Ureter (tissue), 1 donor: ENCODE data around the gene TTYH2. TPM values are rescaled to one million over a fixed set of nuclear protein-coding genes. Genes with fewer than 3 reads are reported as not detected.
"Not testable (repeated sequence)": the region's sequence is repeated elsewhere in the genome, so short reads cannot be mapped to it uniquely, and the experiment has no call there.

Experiments used
- DNase-seq: peaks from one replicate; pipeline ENCODE4 v3.0.0-alpha.2; 2020; ENCODE audit warnings: low spot score
- total RNA-seq: library from RNA; stranded (reverse); gene quantifications from one replicate; pipeline ENCODE4 v1.2.4, GENCODE V29; 2023
- donor health status: DM: yes; HTN: yes; CAD: no.

The TTYH2 gene
- total RNA-seq, 1 donor from 2014 or later = 8.2 TPM

DNA sequence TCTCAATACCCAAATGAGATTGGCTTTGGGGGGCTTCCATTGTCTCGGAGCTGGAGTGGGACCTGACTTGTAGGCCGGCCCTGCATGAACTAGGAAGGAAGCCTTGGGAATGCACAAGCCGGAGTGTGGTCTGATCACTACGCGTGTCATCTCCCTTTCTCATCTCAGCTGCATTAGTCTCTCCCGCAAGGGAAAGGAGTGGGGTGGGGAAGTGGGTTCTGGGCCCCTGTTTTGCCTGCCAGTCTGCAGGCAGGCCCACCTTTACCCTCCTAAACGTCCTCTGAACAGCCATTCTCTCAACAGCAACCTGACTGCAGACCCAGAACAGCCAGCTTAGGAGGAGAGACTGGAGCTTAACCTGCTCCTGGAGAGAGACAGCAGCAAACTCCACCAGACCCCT lies 49.2 kb downstream of the TTYH2 start:
- no peak for DNase-seq

- DNase-seq = not testable (repeated sequence)
Measured at GRCh38 chr17:74267054-74267453, 53.7 kb downstream of the TTYH2 start.

DNA sequence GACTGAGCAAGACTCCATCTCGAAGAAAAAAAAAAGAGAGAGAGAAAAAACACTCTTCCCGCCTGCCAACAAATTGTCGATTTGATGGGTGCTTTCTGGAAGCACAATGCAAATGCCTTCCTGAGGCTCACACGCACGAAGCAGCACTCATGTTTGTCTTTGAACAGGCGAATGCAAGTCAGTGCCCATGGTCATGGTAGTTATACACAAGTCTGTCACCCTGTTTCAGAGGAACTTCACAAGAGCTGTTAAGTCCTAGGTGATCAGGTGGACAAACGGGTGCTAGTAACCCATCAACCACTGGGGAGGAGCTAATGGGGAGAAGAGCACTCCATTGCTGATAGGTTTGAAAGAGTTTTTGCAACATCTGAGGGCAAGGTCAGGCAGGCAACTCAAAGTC lies 54.2 kb downstream of the TTYH2 start:
- DNase-seq = no peak

DNA sequence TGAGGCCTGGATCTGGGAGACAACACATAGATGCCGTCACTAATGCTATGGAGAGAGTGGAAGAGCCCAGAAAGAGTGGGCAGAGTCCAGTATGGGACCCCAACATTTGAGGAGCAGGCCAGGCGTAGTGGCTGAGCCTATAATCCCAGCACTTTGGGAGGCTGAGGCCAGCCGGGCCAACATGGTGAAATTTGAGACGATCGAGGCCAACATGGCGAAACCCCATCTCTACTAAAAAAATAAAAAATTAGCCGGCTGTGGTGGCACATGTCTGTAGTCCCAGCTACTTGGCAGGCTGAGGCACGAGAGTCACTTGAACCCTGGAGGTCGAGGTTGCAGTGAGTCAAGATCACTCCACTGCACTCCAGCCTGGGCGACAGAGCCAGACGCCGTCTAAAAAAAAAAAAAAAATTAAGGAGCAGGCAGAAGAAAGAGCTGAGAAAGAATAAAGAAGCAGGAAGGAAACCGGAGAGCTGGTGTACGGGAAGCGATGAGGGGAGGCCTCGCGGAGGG lies 54.7 kb downstream of the TTYH2 start:
- no peak for DNase-seq

GRCh38 chr17:74268558-74268957 lies 55.2 kb downstream of the TTYH2 start:
- no peak for DNase-seq

GRCh38 chr17:74270333-74270732 lies 57.0 kb downstream of the TTYH2 start:
- no peak for DNase-seq

DNA sequence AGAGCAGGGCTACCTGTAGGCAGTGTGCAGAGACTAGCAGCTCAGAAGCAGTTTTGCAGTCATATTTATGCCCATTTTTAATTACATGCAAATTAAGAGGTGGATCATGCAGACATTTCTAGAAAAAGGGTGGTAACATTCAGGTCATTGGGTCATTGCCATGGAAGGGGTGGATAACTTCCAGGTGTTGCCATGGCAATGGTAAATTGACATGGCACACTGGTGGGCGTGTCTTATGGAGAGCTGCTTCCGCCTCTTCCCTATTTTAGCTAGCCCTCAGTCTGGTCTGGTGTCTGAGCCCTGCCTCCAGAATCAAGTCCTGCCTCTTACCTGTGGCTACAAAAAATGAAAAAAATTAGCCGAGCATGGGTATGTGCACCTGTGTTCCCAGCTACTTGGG lies 57.9 kb downstream of the TTYH2 start:
- DNase-seq = no peak

- DNase-seq = no peak
Measured at GRCh38 chr17:74271901-74272561, 58.7 kb downstream of the TTYH2 start.

DNA sequence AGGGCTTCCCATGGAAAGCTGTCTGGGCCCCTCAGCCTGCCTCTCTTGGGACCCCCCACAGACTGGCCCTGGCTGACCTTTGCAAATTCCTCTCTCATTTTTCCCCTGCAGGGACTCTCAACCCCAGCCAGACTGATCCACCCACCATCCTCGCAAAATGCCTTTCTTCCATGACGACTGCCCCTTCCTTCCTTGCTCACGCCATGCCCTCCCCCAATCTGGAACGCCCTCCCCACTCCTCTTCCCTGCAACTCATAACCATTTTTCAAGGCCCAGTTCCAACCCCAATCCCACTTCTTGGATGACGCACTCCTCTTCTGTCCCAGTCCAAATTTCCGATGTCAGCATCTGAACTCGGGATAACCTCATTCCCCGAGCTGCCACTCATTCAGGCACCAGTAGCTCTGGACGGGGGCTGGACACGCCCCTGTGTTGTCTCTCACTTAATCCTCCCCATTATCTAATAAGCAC lies 59.4 kb downstream of the TTYH2 start:
- DNase-seq = no peak

DNA sequence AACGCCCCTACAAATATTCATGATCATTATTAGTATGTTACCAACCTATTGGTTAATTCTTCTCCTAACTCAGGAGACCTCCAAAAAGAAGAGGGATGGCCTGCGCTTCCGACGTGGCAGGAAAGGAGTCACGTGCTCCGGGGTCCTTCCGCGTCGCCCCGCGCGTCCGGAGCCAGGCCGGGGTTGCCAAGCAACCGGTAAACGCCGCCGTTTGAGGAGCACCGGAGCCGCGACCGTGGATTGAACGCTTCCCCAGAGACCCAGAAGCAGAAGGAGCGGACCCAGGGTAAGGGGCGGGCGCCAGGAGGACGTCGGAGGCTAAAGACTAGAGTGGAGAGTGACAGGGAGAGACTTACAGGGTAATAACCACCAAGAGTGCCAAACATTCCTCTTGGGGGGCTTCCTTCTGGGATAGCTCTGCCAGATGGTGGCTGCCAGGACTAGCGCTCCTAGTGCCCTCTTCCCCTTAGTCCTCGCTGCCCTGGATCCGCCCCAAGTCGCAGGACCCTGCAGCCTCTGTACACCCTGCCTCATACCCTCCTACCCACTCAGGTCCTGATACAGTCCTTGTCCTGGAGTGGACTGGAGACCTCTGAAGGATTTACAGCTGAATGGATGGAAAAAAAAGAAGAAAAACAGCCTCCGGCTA lies 60.8 kb downstream of the TTYH2 start, which contains the start of gene DNAI2:
DNAI2 (plus strand) TSS at position 175 of the 649 bp plus-strand sequence. CDS start 7,584 bp downstream, outside the sequence.
- no peak for DNase-seq

DNA sequence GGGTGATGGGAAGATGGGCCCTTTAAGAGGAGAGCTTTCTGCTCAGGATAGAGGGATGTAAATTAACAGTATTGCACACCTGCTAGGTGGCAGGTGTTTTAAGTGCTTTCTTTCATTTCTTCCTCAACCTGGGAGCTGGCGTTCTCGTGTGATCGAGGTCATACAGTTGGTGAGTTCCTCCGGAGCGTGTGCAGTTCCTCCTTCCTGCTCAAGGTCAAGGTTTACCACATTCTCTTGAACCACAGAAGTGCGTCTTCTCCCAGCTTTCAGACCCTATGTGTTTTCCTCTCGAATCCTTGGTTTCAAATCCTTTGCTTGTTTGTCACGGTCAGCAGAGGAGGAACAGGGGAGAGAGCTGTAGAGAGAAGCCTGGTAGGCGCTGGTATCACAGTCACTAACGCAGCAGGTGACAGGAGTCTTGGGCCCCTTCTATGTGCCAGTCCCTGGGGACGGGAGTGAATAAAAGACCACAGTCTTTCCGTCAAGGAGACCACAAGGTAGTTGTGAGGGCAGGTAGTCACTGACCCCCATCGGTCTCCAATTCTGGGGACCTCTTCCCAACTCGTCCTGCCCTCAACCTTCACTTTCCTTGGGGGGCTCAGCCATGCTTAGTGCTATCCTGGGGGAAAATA lies 61.5 kb downstream of the TTYH2 start:
- no peak for DNase-seq

DNA sequence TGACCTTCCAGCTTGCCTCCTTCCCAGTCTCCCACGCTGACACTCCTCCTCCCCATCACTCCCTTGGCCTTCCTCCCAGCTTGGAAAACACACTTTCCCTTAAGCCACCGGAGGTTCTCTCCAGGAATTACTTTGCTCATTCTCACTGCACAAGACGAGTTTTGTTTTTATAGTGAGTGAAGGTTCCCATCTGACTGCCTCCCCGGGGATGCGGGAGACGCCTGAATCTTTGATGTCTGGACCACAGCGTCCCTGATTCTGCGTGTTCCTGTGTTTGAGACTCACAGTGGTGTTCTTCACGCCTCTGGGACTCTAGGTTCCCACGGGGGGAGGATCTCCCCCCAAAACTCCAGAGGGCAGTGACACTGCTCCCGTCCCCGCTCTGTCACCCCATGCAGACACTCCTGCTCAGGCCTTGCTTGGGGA lies 62.7 kb downstream of the TTYH2 start:
- DNase-seq = no peak

- no peak for DNase-seq
Measured at GRCh38 chr17:74276541-74277009, 63.2 kb downstream of the TTYH2 start.

DNA sequence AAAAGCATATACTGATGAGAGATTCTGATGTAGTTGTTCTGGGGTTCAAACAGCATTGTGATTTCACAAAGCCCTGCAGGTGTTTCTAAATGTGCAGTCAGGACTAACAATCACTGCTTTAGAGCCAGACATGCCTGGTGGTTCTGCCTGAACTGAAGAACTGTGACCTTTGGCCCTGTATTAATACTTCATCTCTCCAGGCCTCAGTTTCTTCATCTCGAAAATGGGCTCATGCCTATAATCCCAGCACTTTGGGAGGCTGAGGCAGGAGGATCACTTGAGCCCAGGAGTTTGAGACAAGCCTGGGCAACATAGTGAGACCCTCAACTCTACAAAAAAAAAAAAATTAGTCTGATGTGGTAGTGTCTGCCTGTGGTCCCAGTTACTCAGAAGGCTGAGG lies 64.6 kb downstream of the TTYH2 start:
- DNase-seq = no peak

DNA sequence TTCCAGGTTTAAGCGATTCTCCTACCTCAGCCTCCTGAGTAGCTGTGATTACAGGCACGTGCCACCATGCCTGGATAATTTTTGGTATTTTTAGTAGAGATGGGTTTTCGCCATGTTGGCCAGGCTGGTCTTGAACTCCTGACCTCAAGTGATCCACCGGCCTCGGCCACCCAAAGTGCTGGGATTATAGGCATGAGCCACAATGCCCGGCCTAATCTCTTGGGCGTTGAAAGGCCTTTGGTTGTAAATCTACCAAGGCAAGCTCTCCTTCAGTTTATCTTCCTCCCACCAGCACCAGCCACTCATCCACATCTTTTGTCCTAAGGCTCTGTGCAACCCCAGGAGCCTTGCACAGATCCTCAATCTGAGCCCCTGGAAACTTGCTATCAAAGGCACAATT lies 66.2 kb downstream of the TTYH2 start:
- DNase-seq = not testable (repeated sequence)

- no peak for DNase-seq
Measured at GRCh38 chr17:74280093-74280513, 66.7 kb downstream of the TTYH2 start.

DNA sequence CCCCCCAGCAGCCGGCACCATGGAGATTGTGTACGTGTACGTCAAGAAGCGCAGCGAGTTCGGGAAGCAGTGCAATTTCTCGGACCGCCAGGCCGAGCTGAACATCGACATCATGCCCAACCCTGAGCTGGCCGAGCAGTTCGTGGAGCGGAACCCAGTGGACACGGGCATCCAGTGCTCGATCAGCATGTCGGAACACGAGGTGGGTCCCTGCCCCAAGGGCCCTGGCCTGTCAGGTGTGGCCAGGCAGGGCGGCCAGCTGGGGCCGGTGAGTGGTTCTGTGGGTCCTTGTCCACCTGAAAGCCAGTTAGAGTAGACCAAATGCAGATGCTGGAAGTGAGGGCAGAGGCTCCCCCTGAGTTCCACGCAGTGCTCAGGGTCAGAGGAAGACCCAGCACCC lies 68.4 kb downstream of the TTYH2 start:
- no peak for DNase-seq

GRCh38 chr17:74282274-74282586 lies 68.9 kb downstream of the TTYH2 start:
- not testable (repeated sequence) for DNase-seq

DNA sequence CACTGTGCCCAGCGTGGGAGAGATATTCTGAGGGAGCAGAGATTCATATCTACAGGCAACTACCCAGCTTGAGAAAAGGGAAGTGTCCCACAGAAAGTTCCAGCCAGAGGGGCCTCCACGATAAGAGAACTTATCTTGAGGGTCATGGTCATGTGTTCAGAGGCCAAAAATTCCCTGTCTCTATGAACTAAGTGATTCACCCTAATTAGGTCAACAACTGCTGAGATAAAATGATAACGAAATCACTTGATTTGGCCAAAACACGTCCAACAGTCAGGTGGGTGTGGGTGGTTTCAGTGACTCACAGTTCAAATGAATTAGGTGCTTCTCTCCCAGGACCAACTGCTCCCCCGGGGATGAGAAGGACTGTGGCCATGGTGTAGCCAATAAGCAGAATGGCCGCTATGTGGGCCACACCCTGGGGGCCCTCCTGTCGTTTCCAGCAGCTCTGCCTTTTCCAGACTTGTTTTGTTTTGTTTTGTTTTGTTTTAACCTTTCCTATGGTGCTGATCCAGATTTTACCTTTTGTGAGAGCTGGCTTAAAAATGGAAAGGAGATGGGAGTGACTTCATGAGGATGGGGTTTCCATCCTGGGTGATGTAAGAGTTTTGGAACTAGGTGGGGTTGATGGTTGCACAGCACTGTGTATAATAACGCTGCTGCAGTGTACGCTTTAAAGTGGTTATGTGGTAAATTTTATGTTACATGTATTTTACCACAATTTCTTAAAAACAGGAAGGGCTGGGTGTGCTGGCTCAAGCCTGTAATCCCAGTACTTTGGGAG lies 69.4 kb downstream of the TTYH2 start:
- DNase-seq = no peak

GRCh38 chr17:74283371-74283673 lies 70.0 kb downstream of the TTYH2 start:
- DNase-seq = no peak

DNA sequence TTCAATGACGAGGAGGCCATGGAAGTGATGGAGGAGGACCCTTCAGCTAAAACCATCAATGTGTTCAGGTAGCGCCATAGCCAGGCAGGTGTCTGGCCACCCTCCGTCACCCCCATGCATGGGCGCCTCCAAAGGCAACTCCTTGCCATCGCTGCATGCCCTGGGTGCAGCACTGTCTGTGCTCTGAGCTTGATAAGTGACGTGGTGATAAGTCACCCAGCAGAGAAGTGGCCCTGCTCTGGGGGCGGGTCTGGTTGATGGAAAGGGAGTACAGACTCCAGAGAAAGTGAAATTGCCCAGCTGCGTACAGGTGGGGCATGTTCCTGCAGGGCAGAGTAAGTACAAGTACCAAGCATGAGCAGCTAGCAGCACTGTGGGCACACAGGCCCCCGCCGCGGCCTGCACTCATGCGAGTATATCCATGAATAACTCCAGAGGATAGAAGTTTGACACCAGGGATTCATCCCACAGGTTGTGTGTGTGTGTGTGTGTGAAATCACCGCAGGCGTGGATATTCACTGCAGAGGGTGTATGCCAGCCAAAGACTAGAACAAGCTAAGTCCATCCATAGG lies 73.7 kb downstream of the TTYH2 start:
- no peak for DNase-seq

DNA sequence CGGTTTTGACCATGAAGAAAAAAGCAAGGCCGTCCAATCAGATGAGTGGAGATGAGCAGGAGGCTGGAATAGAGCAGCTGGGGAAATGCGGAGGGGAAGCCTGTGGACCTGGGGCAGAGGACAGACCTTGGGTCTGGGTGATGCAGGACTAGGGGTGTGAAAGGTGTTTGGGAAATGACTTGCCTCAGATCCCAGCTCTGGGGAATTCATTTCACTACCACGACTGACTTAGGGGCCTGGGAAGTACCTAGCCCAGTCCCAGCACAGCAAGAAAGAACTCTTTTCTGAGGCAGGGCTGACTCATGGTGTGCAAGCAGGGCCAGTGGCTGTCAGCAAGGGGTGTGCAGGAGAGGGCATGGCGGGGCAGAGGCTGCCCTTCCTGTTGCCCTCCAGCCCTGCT lies 75.4 kb downstream of the TTYH2 start:
- DNase-seq = no peak
